H9 (cell line): ENCODE data around the gene PRKCG. TPM values are rescaled to one million over a fixed set of nuclear protein-coding genes. Genes with fewer than 3 reads are reported as not detected.

Experiments used
- DNase-seq: peaks from one replicate; pipeline ENCODE4 v3.0.0-alpha.2; 2017
- H2AFZ ChIP-seq: one replicate; pipeline ENCODE4 v1.6.1; 2013; ENCODE audit warnings: mild to moderate bottlenecking, low read length, control low read depth, moderate library complexity
- H2AK5ac ChIP-seq: 2 replicates; pipeline ENCODE4 v1.6.1; 2013; ENCODE audit warnings: low read length, control low read depth, mixed read lengths; ENCODE audit not compliant: insufficient read length
- H2BK120ac ChIP-seq: one replicate; pipeline ENCODE4 v1.6.1; 2013; ENCODE audit warnings: low read depth, mild to moderate bottlenecking, low read length, control low read depth, inconsistent platforms; ENCODE audit not compliant: poor library complexity, severe bottlenecking
- H2BK12ac ChIP-seq: 2 replicates; pipeline ENCODE4 v1.6.1; 2013; ENCODE audit warnings: low read length, control low read depth, mixed read lengths, low read depth; ENCODE audit not compliant: insufficient read length
- H2BK15ac ChIP-seq: 2 replicates; pipeline ENCODE4 v1.6.1; 2013; ENCODE audit warnings: low read depth, low read length, control low read depth
- H2BK20ac ChIP-seq: one replicate; pipeline ENCODE4 v1.6.1; 2013; ENCODE audit warnings: low read depth, mild to moderate bottlenecking, low read length, control low read depth, inconsistent platforms; ENCODE audit not compliant: poor library complexity, severe bottlenecking
- H2BK5ac ChIP-seq: 2 replicates; pipeline ENCODE4 v1.6.1; 2013; ENCODE audit warnings: low read length, control low read depth, mixed read lengths; ENCODE audit not compliant: insufficient read length
- H3K14ac ChIP-seq: 2 replicates; pipeline ENCODE4 v1.6.1; 2013; ENCODE audit warnings: low read length, control low read depth; ENCODE audit not compliant: insufficient read depth
- H3K18ac ChIP-seq: 2 replicates; pipeline ENCODE4 v1.6.1; 2013; ENCODE audit warnings: low read depth, mild to moderate bottlenecking, mixed read lengths, low read length, control low read depth; ENCODE audit not compliant: insufficient read length
- H3K23ac ChIP-seq: 2 replicates; pipeline ENCODE4 v1.6.1; 2013; ENCODE audit warnings: low read length, control low read depth, mixed read lengths, low read depth; ENCODE audit not compliant: insufficient read length
- H3K23me2 ChIP-seq: 2 replicates; pipeline ENCODE4 v1.6.1; 2013; ENCODE audit warnings: low read depth, mild to moderate bottlenecking, mixed read lengths, low read length, control low read depth; ENCODE audit not compliant: insufficient read length, poor library complexity, severe bottlenecking
- H3K27ac ChIP-seq: 2 replicates; pipeline ENCODE4 v1.5.1; 2013; ENCODE audit warnings: low read length, control low read depth, mixed read lengths, low read depth; ENCODE audit not compliant: insufficient read length
- H3K27me3 ChIP-seq: 2 replicates; pipeline ENCODE4 v1.6.1; 2013; ENCODE audit warnings: low read length, control low read depth, inconsistent platforms; ENCODE audit not compliant: insufficient read depth
- H3K4ac ChIP-seq: 2 replicates; pipeline ENCODE4 v1.6.1; 2013; ENCODE audit warnings: low read depth, mild to moderate bottlenecking, control low read depth, inconsistent platforms, low read length, moderate library complexity
- H3K4me1 ChIP-seq: 2 replicates; pipeline ENCODE4 v1.6.1; 2013; ENCODE audit warnings: low read length, control low read depth, inconsistent platforms; ENCODE audit not compliant: insufficient read depth
- H3K4me2 ChIP-seq: 2 replicates; pipeline ENCODE4 v1.6.1; 2013; ENCODE audit warnings: low read length, control low read depth, mixed read lengths; ENCODE audit not compliant: insufficient read length, insufficient read depth
- H3K56ac ChIP-seq: 2 replicates; pipeline ENCODE4 v1.6.1; 2013; ENCODE audit warnings: low read depth, mild to moderate bottlenecking, mixed read lengths, low read length, control low read depth; ENCODE audit not compliant: insufficient read length
- H3K79me1 ChIP-seq: 2 replicates; pipeline ENCODE4 v1.6.1; 2013; ENCODE audit warnings: low read depth, mild to moderate bottlenecking, moderate library complexity, low read length, control low read depth, inconsistent platforms; ENCODE audit not compliant: insufficient read depth, poor library complexity, severe bottlenecking
- H3K79me2 ChIP-seq: 2 replicates; pipeline ENCODE4 v1.6.1; 2013; ENCODE audit warnings: low read length, control low read depth, inconsistent platforms; ENCODE audit not compliant: insufficient read depth
- H3K9ac ChIP-seq: 2 replicates; pipeline ENCODE4 v1.6.1; 2013; ENCODE audit warnings: low read length, control low read depth, mixed read lengths; ENCODE audit not compliant: insufficient read length; ENCODE audit errors: extremely low read depth
- H3K9me3 ChIP-seq: one replicate; pipeline ENCODE4 v1.6.1; 2013; ENCODE audit warnings: low read depth, low read length, inconsistent platforms; ENCODE audit not compliant: control insufficient read depth
- H3T11ph ChIP-seq: one replicate; pipeline ENCODE4 v1.6.1; 2013; ENCODE audit warnings: mild to moderate bottlenecking, low read length, control low read depth, inconsistent platforms
- H4K20me1 ChIP-seq: one replicate; pipeline ENCODE4 v1.6.1; 2013; ENCODE audit not compliant: control insufficient read depth, insufficient read length, insufficient read depth
- H4K5ac ChIP-seq: 2 replicates; pipeline ENCODE4 v1.6.1; 2013; ENCODE audit warnings: low read depth, mild to moderate bottlenecking, mixed read lengths, low read length, control low read depth; ENCODE audit not compliant: insufficient read length
- H4K8ac ChIP-seq: replicated peaks from 2 replicates; pipeline ENCODE4 v1.6.1; 2013; ENCODE audit warnings: low read length, control low read depth, mixed read lengths, low read depth; ENCODE audit not compliant: insufficient read length
- H4K91ac ChIP-seq: 2 replicates; pipeline ENCODE4 v1.6.1; 2013; ENCODE audit warnings: low read depth, mild to moderate bottlenecking, moderate library complexity, mixed read lengths, low read length, control low read depth; ENCODE audit not compliant: insufficient read length
- H3K27ac Mint-ChIP-seq, 3 experiments: 2 replicates in 2 of 3; 3 replicates in 1 of 3; pipeline ENCODE4 v1.8.0; 2020 to 2021; ENCODE audit warnings: mixed read lengths in 3 of 3, mild to moderate bottlenecking in 1 of 3, moderate library complexity in 1 of 3
- H3K27me3 Mint-ChIP-seq: 2 replicates; pipeline ENCODE4 v1.8.0; 2021; ENCODE audit warnings: low read depth, mild to moderate bottlenecking, moderate library complexity, mixed read lengths
- H3K36me3 Mint-ChIP-seq, 3 experiments: 2 replicates in 2 of 3; 3 replicates in 1 of 3; pipeline ENCODE4 v1.8.0; 2020 to 2021; ENCODE audit warnings: low read depth in 3 of 3, mixed read lengths in 3 of 3; ENCODE audit not compliant: insufficient read depth in 1 of 3
- H3K4me1 Mint-ChIP-seq, 2 experiments: 2 replicates each; pipeline ENCODE4 v1.8.0; 2020; ENCODE audit warnings: mixed read lengths in 2 of 2
- H3K4me3 Mint-ChIP-seq, 2 experiments: 2 replicates in 1 of 2; 3 replicates in 1 of 2; pipeline ENCODE4 v1.8.0; 2020 to 2021; ENCODE audit warnings: mild to moderate bottlenecking in 2 of 2, mixed read lengths in 2 of 2, moderate library complexity in 1 of 2
- H3K9me3 Mint-ChIP-seq, 2 experiments: 2 replicates in 1 of 2; 3 replicates in 1 of 2; pipeline ENCODE4 v1.8.0; 2020; ENCODE audit warnings: mild to moderate bottlenecking in 2 of 2, mixed read lengths in 2 of 2, moderate library complexity in 1 of 2
- WGBS: extraction: QIAGEN DNeasy Blood & Tissue Kit; methylation state at CpG from one replicate; pipeline ENCODE4 v1.1.7; 2013; ENCODE audit warnings: missing lambda C conversion rate, low lambda C conversion rate, mixed read lengths; ENCODE audit not compliant: insufficient read length; ENCODE audit errors: extremely low coverage; 5-methylcytosine and 5-hydroxymethylcytosine counted together
- total RNA-seq: library from RNA; stranded (reverse); gene quantifications from 2 replicates; pipeline ENCODE4 v1.2.1, GENCODE V29; 2021
- TF ChIP-seq, protein P1 (sequence below): fragments of 200-600 bp; sonication (generic); conservative IDR thresholded peaks from 3 replicates; pipeline ENCODE4 v1.8.0; 2021; ENCODE audit warnings: antibody characterized with exemption, mild to moderate bottlenecking

Gene PRKCG
- total RNA-seq, 1 experiment from 2014 or later: 8.8 TPM

DNA sequence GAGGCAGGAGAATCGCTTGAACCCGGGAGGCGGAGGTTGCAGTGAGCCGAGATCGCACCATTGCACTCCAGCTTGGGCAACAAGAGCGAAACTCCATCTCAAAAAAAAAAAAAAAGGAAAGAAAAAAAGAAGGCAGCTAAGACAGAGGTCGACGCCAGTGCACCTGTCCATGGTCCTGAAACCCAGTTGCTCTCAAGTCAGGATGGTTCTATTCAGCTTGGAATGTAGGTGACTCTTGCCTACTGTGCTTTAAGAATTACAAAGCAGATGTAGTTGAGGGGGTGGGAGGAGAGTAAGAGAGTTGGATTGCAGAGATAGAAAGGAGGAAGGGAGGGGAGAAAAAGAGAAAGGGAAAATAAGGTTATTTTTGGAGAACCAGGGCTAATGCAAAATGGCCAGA, 45.7 kb downstream of the PRKCG start:
- Histone ChIP-seq H4K91ac (no peak overlapping the region), H3K18ac (no peak overlapping the region), H3K23me2 (no peaks in the 10 kb centered on the region), H2BK20ac (no peak overlapping the region), H4K5ac (no peak overlapping the region), H3K4ac (no peak overlapping the region), H3K9me3 (no peaks in the 10 kb centered on the region), H2BK12ac (no peak overlapping the region), H3K27me3 (no peaks in the 10 kb centered on the region), H2BK15ac (no peak overlapping the region), H3K4me2 (no peak overlapping the region), H3K23ac (no peak overlapping the region), H3K14ac (no peak overlapping the region), H3K4me1 (no peaks in the 10 kb centered on the region), H2BK5ac (no peak overlapping the region), H3K79me1 (no peaks in the 10 kb centered on the region), H3K27ac (no peak overlapping the region), H2BK120ac (no peak overlapping the region), H2AK5ac (no peak overlapping the region), H2AFZ (no peak overlapping the region), H3K9ac (no peak overlapping the region), H4K20me1 (no peaks in the 10 kb centered on the region), H3K79me2 (0 out of 2 replicates have a peak, but pooled peaks cover 1% of the 10 kb centered on the region), H4K8ac (no peak overlapping the region), H3T11ph (no peak overlapping the region), H3K56ac (no peak overlapping the region)
- no peaks in the 10 kb centered on the region for H3K27me3 Mint-ChIP-seq
- WGBS: no CpG with 5 or more reads among the region's 8 CpGs
- peaks cover 47 to 74% (median 54%) of the 10 kb centered on the region in 3 experiments for H3K36me3 Mint-ChIP-seq
- H3K4me1 Mint-ChIP-seq: peaks cover 14 to 22% of the 10 kb centered on the region in 2 experiments
- H3K9me3 Mint-ChIP-seq: peaks cover 0 to 10% of the 10 kb centered on the region in 2 experiments; a peak in 2 of 5 replicates
- peak overlapping the region in 1 of 3 experiments; percentile 76; a peak in 2 of 7 replicates for H3K27ac Mint-ChIP-seq
- peak; percentile 88 for DNase-seq
- TF ChIP-seq, protein P1, sequence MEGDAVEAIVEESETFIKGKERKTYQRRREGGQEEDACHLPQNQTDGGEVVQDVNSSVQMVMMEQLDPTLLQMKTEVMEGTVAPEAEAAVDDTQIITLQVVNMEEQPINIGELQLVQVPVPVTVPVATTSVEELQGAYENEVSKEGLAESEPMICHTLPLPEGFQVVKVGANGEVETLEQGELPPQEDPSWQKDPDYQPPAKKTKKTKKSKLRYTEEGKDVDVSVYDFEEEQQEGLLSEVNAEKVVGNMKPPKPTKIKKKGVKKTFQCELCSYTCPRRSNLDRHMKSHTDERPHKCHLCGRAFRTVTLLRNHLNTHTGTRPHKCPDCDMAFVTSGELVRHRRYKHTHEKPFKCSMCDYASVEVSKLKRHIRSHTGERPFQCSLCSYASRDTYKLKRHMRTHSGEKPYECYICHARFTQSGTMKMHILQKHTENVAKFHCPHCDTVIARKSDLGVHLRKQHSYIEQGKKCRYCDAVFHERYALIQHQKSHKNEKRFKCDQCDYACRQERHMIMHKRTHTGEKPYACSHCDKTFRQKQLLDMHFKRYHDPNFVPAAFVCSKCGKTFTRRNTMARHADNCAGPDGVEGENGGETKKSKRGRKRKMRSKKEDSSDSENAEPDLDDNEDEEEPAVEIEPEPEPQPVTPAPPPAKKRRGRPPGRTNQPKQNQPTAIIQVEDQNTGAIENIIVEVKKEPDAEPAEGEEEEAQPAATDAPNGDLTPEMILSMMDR: no peak
- peak overlapping the region in 1 of 2 experiments; percentile 50; a peak in 2 of 5 replicates for H3K4me3 Mint-ChIP-seq
